GM19395 (cell line): ENCODE data around the gene RSPH1.

Experiments
- ATAC-seq: cut with Tn5 transposase; IDR thresholded peaks from one replicate; pipeline ENCODE4 v1.9.1; 2021; ENCODE audit warnings: mild to moderate bottlenecking, moderate library complexity; ENCODE audit not compliant: unreplicated experiment

The RSPH1 gene

DNA sequence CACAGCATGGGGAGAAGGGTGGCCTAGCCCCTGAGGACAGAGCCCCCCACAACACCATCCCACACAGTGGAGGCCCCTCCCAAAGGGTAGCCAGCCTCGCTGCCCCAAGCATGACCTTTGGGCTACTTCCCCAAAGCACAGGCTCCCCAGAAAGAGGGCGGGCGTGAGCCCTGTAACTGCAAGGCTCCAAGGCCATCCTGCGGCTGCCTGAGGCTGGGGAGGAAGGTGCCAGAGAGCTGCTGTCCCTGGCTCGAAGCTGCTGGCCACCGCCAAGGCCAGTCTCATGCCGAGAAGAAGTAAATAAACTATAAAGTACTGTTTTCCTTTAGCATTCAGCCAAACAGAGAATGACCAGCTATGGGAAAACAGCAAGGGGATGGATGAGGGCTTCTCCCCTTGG lies 64.8 kb downstream of the RSPH1 start:
- no peak for ATAC-seq

DNA sequence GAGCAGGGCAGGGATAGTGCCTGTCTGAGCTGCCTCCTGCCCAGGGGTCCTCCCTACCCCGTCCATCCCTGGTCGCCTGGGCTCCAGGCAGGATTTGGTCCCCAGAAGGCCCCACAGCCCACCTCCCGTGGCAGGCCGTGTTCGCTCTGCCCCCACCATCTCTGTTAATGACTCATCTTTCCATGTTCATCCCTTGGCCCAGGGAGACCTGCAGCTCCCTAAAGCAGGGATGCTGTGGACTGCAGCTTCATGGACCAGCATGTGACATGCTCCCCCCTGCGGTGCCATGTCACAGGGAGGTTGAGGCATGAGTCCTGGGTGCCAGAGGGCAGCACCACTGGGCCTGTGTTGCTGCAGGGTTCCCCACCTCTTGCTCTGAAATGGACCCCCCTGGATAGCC lies 65.5 kb downstream of the RSPH1 start:
- no peak for ATAC-seq

DNA sequence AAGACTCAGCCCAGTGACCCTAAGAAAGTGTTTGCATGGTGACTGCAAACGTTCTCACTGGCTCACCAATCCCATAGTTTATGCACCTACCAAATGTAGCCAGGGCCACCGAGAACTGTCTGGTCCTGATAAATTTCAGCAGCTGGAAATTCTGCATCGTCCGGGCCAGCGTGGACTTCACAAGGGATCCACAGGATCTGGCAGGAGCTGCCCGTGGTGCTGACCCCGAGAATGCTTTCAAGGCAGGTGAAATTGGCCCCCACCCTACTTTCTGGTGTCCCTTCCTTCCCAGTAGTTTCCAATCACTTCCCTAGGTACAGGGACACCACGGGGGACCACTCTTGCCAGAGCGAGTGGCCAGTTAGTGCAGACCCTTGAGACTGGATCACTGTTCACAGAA lies 66.2 kb downstream of the RSPH1 start:
- ATAC-seq = no peak

DNA sequence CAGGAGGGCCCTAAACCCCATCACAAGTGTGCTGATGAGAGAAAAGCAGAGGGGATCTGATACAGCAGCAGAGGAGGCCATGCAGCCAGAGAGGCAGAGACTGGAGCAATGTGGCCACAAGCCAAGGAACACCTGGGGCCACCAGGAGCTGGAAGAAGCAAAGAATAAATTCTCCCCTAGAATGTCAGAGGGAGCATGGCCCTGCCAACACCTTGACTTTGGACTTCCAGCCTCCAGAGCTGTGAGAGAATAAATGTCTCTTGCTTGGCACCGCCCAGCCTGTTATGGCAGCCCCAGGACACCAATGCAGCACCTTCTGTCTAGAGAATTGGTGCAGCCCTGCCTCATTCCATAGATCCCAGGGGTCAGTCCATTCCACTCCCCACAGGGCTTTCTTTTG lies 67.0 kb downstream of the RSPH1 start:
- ATAC-seq = no peak

DNA sequence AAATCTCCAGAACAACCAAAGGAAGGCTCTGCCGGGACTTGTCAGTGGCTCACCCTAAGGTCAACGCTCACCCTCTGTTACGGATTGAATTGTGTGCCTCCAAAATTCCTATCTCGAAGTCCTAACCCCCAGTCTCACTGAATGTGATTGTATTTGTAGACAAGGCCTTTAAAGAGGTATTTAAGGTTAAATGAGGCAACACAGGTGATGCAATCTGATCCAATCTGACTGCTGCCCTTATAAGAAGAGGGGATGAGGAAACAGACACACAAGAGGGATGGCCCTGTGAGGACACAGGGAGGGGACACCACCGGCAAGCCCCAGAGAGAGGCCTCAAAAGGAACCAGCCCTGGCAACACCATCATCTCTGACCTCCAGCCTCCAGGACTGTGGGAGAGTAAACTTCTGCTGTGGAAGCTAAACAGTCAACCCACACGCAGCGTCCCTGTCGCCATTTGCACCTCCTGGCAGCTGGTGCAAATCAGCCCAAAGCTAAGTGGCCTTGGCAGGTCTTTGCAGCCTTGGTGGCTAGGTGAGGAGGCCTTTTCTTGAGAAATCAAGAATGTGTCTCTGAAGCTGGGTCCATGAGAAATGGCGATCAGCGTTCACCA lies 68.1 kb downstream of the RSPH1 start:
- ATAC-seq = no peak

DNA sequence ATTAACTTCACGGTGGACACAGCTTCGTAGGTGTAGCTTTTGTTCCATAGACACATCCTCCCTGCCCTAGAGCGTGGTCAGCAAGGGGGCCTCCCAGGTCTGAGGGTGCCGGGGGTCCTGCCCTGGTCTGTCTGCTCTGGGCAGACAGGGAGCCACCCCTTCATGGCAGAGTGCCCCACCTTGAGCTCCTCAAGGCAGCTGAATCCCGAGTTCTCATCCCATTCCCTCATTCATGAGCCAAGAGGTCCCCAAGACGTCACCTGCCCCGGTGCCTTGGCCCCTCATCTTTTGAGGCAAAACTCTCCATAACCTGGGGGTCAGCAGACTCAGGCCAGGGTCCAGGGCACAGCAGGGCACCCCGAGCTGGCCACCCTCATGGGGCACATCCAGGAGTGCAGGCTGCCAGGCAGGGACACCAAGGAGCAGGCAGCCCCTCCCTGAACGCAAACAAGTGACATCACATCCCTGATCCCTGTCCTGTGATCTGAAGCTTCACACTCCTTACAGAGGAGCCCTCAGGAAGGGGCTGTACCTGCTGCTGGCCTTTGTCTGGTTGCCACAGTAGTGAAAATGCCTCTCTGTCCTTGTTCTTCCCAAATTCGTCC lies 69.0 kb downstream of the RSPH1 start:
- ATAC-seq = no peak

DNA sequence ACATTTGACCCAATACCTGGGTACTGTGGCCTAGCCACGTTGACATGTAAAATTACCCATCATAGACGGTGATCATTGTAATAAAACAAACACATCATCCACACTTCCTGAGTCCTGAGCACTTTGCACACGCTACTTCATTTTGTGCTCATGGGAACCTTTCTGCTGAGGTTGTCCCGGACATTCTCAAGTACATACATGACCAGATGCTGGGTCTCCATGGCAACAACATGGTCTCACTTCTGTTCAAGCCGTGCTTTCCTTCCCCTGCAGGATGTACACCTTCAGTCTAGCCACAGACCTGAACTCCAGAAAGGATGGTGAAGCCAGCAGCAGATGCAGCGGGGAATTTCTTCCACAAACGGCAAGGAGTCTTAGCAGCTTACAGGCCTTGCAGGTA lies 69.6 kb downstream of the RSPH1 start:
- peak; percentile 39 for ATAC-seq

DNA sequence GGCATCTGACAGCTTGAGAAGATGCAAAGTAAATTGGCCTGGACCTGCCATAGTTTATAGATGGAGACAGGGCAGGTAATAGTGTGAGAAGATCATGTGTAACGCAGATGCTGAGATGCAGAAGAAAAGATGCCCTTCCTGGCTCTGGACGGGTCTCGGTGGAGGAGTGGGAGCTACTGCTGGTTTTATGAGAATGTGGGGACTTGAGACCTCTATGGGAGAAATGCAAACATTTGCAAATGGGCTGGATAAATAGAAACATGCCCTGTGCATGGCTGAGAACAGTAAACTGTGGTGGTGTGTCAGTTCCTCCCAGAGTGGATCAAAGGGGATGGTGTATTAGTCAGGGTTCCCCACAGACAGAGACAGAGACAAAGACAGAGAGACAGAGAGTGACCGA lies 70.4 kb downstream of the RSPH1 start:
- ATAC-seq = no peak

DNA sequence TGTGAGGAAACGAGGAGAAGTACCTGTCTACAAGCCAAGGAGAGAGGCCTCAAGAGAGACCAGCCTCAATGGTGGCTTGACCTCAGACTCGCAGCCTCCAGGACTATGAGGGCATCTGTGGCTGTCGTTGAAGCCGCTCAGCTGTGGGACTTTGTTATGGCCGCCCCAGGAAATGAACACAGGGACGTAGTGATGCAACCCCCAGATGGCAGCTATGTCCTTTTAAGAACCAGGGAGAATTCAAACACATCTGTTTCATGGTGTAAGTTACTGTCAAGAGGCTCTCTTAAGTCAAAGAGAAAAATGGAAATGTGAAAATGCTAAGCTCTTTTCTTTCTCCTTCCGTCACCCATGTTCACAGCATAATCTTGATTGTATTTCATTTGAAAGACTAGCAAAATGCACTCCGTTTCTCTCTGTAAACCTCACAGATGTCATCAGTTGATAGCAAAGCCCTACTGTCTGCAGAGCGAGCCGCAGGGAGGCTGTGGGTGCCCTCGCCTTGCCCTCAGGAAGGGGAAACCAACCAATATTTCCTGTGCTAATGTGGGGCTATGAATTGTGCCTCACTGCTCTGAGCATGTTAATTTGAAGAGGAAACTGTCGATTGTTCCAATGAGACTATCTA lies 71.0 kb downstream of the RSPH1 start:
- no peak for ATAC-seq

DNA sequence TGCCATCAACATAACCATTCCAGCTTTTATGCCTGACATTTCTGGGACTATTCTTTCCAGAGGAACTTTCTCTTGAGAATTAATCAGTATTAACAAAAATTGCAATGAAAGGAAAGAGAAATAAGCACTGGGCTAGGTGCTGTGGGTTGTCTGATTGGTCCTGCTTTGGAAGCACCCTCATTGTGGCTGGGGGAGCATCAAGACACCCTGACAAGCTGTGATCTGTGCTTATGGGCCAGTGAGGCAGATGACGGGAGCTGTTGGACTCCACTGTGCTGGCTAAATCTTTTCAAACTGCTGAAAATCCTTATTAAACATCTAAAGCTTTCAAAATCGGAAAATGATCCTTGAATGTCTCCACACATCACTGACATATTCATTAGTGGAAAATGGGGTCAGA lies 72.3 kb downstream of the RSPH1 start:
- ATAC-seq = no peak

DNA sequence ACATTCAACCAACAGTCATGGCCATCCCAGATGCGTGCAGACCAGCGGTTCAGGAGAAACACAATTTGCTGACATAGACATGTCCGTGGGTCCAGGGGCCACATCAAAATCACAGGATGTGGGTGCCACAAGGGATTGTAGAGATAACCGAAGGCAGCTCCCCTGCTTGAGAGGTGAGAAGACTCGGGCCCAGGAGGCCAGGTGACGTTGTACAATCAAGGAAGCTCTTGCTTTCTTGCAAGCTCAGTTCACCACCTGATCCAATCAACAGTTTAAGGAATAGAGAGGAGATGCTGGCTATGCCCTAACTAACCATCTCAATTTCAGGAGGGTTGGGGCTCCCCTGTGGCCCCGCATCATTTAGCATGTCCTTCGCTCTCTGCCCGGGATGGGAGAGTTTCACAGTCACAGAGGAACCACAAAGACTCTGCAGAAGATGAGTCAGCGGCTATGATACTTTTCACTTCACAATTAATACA lies 72.8 kb downstream of the RSPH1 start:
- peak; percentile 62 for ATAC-seq
